Gastrocnemius medialis (tissue), 4 donors: Measurements from ENCODE around the gene CASK.

Experiments
- CTCF ChIP-seq, 5 experiments: fragments of 450-650 bp in 3 of 5; fragments of 200-600 bp in 2 of 5; sonication (generic) in 2 of 5; IDR thresholded peaks in 4 of 5; conservative IDR thresholded peaks in 1 of 5; 1 replicate in 4 of 5; 2 replicates in 1 of 5; pipeline ENCODE4 v1.5.1; 2016 to 2019; ENCODE audit warnings: antibody characterized with exemption in 5 of 5, mild to moderate bottlenecking in 3 of 5, moderate library complexity in 3 of 5
- POLR2A ChIP-seq, 2 donors: fragments of 450-650 bp; IDR thresholded peaks; one replicate each; pipeline ENCODE4 v1.6.1; 2017; ENCODE audit warnings: antibody characterized with exemption in 2 of 2, mild to moderate bottlenecking in 2 of 2, moderate library complexity in 2 of 2

DNA sequence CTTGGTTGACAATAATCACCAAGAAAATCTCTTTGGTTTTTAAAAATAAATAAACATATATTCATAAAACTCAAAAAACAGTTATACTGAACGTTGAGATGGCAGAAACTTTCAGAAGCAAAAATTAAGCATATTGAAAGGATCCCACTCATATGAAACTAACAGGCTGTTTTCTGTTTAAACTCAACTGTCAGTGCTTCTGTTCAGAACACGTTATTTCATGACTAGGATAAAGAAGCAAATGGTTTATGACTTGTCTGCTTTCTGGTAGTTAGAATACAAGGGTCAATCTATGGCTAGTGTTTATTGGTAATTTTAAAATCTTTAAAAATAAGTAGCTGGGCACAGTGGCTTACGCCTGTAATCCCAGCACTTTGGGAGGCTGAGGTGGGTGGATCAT, 195.2 kb downstream of the CASK start:
- TF ChIP-seq CTCF (IDR thresholded peaks at IDR 0.05 in 4 of 5, conservative IDR thresholded peaks at IDR 0.05 in 1 of 5) (no peak), POLR2A (IDR thresholded peaks at IDR 0.05) (no peak)
